OCI-LY7 (cell line): ENCODE data around the gene DPYSL3. TPM values are rescaled to one million over a fixed set of nuclear protein-coding genes. Genes with fewer than 3 reads are reported as not detected.

Experiments used
- BruUV-seq: library from RNA; stranded (reverse); fragments of 400-500 nt; replicated peaks from 2 replicates; lab custom pipeline; 2021; lab: Mats Ljungman, UMichigan
- CTCF ChIA-PET: fragments of 300-600 bp; sonication (Branson Sonifier 250); formaldehyde crosslinking; loops from one replicate; lab custom pipeline; 2022; ENCODE audit warnings: antibody characterized with exemption; ENCODE audit not compliant: unreplicated experiment; lab: Charles Lee
- POLR2A ChIA-PET: fragments of 300-600 bp; sonication (Branson Sonifier 250); formaldehyde crosslinking; loops from one replicate; lab custom pipeline; 2022; ENCODE audit warnings: antibody characterized with exemption; lab: Charles Lee
- DNase-seq: peaks from one replicate; pipeline ENCODE4 v3.0.0-alpha.2; 2015; ENCODE audit warnings: low spot score
- H2AFZ ChIP-seq: fragments of 200-600 bp; sonication (generic), shearing (Covaris generic); 2 replicates; pipeline ENCODE4 v1.6.1; 2014; ENCODE audit warnings: mild to moderate bottlenecking, antibody characterized with exemption, low read length, moderate library complexity
- H3K27ac ChIP-seq: fragments of 200-600 bp; sonication (generic); 2 replicates; pipeline ENCODE4 v1.5.1; 2014; ENCODE audit warnings: mixed run types, low read depth, mild to moderate bottlenecking, moderate library complexity, low read length, inconsistent platforms; ENCODE audit not compliant: poor library complexity, severe bottlenecking
- H3K36me3 ChIP-seq: fragments of 200-600 bp; sonication (generic); 2 replicates; pipeline ENCODE4 v1.6.1; 2014; ENCODE audit warnings: mild to moderate bottlenecking, antibody characterized with exemption, low read length, moderate library complexity, mixed read lengths; ENCODE audit not compliant: insufficient read depth
- H3K4me1 ChIP-seq: fragments of 200-600 bp; sonication (generic); 2 replicates; pipeline ENCODE4 v1.5.1; 2014; ENCODE audit warnings: mild to moderate bottlenecking, low read length; ENCODE audit not compliant: insufficient read depth, poor library complexity, severe bottlenecking
- H3K4me2 ChIP-seq: fragments of 200-600 bp; sonication (generic); 2 replicates; pipeline ENCODE4 v1.6.1; 2014; ENCODE audit warnings: mild to moderate bottlenecking, low read length
- H3K4me3 ChIP-seq: fragments of 200-600 bp; sonication (generic); 2 replicates; pipeline ENCODE4 v1.5.1; 2014; ENCODE audit warnings: mild to moderate bottlenecking, low read depth, low read length; ENCODE audit not compliant: poor library complexity, severe bottlenecking
- H3K79me2 ChIP-seq: fragments of 200-600 bp; sonication (generic); 2 replicates; pipeline ENCODE4 v1.6.1; 2016; ENCODE audit warnings: low read depth, mild to moderate bottlenecking, low read length, moderate library complexity, mixed read lengths; ENCODE audit not compliant: insufficient read depth
- H3K9me2 ChIP-seq: fragments of 200-600 bp; sonication (generic); 2 replicates; pipeline ENCODE4 v1.6.1; 2016; ENCODE audit warnings: mild to moderate bottlenecking, low read length, mixed read lengths; ENCODE audit not compliant: insufficient read depth
- H3K9me3 ChIP-seq: fragments of 200-600 bp; sonication (generic); 2 replicates; pipeline ENCODE4 v1.6.1; 2014; ENCODE audit warnings: mild to moderate bottlenecking, mixed run types, low read length, mixed read lengths
- H4K20me1 ChIP-seq: fragments of 200-600 bp; sonication (generic); 2 replicates; pipeline ENCODE4 v1.6.1; 2014; ENCODE audit warnings: mild to moderate bottlenecking, antibody characterized with exemption, low read length, moderate library complexity, mixed read lengths; ENCODE audit not compliant: insufficient read depth
- EZH2phosphoT487 ChIP-seq: fragments of 200-600 bp; sonication (generic); IDR thresholded peaks from 2 replicates; pipeline ENCODE4 v1.6.1; 2018; ENCODE audit warnings: low read depth, borderline replicate concordance, mild to moderate bottlenecking, mixed run types, antibody characterized with exemption, low read length, moderate library complexity, mixed read lengths
- intact Hi-C: fragments of 100-400 bp; cut with micrococcal nuclease; formaldehyde crosslinking; loops from one replicate; pipeline ENCODE4 v1.10.0; 2022; ENCODE audit not compliant: unreplicated experiment
- total RNA-seq, 2 experiments: library from RNA; depleted of rRNA in 1 of 2; stranded (reverse); fragments of >200 nt in 1 of 2; shearing (Covaris generic) in 1 of 2; gene quantifications; 2 replicates each; pipeline ENCODE4 v1.2.3, GENCODE V29; 2014 to 2022
- TF ChIP-seq, protein P1 (sequence below): fragments of 200-600 bp; sonication (generic); conservative IDR thresholded peaks from 2 replicates; pipeline ENCODE4 v1.5.1; 2014; ENCODE audit warnings: mild to moderate bottlenecking, antibody characterized with exemption, low read length, moderate library complexity, mixed read lengths

Gene DPYSL3
- total RNA-seq, 2 experiments from 2014 or later = not detected

DNA sequence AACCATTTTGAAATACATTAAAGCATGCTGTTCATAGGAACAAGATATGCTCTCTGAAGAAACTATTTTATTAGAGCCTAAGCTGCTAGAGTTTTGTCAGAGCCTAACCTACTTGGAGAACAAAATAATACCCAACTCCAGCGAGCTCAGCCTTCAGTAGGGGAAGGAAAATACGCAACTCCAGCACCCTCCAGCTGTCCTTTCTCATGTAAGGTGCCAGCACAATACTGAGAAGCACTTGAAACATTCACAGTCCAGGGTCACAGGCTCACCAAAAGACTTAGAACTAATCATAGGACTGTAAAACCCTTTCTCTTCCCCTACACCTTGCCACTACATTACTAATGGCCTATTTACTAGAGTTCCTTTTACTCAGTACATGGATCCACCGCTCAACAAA lies 18.9 kb downstream of the DPYSL3 start:
- Histone ChIP-seq H3K4me3 (no peak overlapping the region), H3K79me2 (no peaks in the 10 kb centered on the region), H3K4me2 (no peak overlapping the region), H2AFZ (no peak overlapping the region), H3K27ac (no peak overlapping the region), H3K9me3 (no peaks in the 10 kb centered on the region), H4K20me1 (no peaks in the 10 kb centered on the region), H3K36me3 (no peaks in the 10 kb centered on the region), H3K4me1 (no peaks in the 10 kb centered on the region), H3K9me2 (no peaks in the 10 kb centered on the region)
- no TSS peak for BruUV-seq
- TF ChIP-seq EZH2phosphoT487 = no peak
- intact Hi-C loops = no loop called here
- ChIA-PET CTCF (no interaction called here), POLR2A (interaction anchor here (0.6 kb wide), 1 partner anchor 13 kb away, joined by 3 read pairs; no protein-coding TSS in a partner anchor)
- DNase-seq = no peak

- intact Hi-C loops = no loop called here
- Histone ChIP-seq H3K4me3 (no peak overlapping the region), H4K20me1 (no peaks in the 10 kb centered on the region), H3K4me2 (no peak overlapping the region), H3K9me3 (no peaks in the 10 kb centered on the region), H3K27ac (no peak overlapping the region), H3K9me2 (no peaks in the 10 kb centered on the region), H3K79me2 (no peaks in the 10 kb centered on the region), H2AFZ (no peak overlapping the region), H3K4me1 (no peaks in the 10 kb centered on the region), H3K36me3 (no peaks in the 10 kb centered on the region)
- no peak for DNase-seq
- no TSS peak for BruUV-seq
- CTCF ChIA-PET = no interaction called here
- TF ChIP-seq, protein P1, sequence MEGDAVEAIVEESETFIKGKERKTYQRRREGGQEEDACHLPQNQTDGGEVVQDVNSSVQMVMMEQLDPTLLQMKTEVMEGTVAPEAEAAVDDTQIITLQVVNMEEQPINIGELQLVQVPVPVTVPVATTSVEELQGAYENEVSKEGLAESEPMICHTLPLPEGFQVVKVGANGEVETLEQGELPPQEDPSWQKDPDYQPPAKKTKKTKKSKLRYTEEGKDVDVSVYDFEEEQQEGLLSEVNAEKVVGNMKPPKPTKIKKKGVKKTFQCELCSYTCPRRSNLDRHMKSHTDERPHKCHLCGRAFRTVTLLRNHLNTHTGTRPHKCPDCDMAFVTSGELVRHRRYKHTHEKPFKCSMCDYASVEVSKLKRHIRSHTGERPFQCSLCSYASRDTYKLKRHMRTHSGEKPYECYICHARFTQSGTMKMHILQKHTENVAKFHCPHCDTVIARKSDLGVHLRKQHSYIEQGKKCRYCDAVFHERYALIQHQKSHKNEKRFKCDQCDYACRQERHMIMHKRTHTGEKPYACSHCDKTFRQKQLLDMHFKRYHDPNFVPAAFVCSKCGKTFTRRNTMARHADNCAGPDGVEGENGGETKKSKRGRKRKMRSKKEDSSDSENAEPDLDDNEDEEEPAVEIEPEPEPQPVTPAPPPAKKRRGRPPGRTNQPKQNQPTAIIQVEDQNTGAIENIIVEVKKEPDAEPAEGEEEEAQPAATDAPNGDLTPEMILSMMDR = no peak
- no peak for TF ChIP-seq EZH2phosphoT487
- POLR2A ChIA-PET = no interaction called here
Measured at GRCh38 chr5:147487031-147487750, 22.7 kb downstream of the DPYSL3 start.

GRCh38 chr5:147485814-147486213 lies 24.1 kb downstream of the DPYSL3 start:
- CTCF ChIA-PET = no interaction called here
- no peaks in the 10 kb centered on the region for H3K4me1 ChIP-seq
- no peak overlapping the region for H3K4me3 ChIP-seq
- H4K20me1 ChIP-seq = no peaks in the 10 kb centered on the region
- TF ChIP-seq EZH2phosphoT487 = no peak
- TF ChIP-seq, protein P1 = no peak
- no peaks in the 10 kb centered on the region for H3K79me2 ChIP-seq
- no peak overlapping the region for H3K4me2 ChIP-seq
- H2AFZ ChIP-seq = no peak overlapping the region
- H3K9me2 ChIP-seq = no peaks in the 10 kb centered on the region
- no peaks in the 10 kb centered on the region for H3K36me3 ChIP-seq
- H3K27ac ChIP-seq = no peak overlapping the region
- H3K9me3 ChIP-seq = no peaks in the 10 kb centered on the region
- no TSS peak for BruUV-seq
- intact Hi-C loops = no loop called here
- POLR2A ChIA-PET = no interaction called here
- no peak for DNase-seq
